GM12878 (cell line): ENCODE results near the gene PPIF. TPM values are rescaled to one million over a fixed set of nuclear protein-coding genes. Genes with fewer than 3 reads are reported as not detected.

Source experiments
- ATAC-seq: fragments of 200-7000 bp; cut with Tn5 transposase; 3 replicates; pipeline ENCODE4 v1.9.1; 2020; ENCODE audit warnings: mild to moderate bottlenecking, moderate library complexity
- BruUV-seq: library from RNA; stranded (reverse); fragments of 400-500 nt; replicated peaks from 2 replicates; lab custom pipeline; 2021; lab: Mats Ljungman, UMichigan
- CTCF ChIA-PET: fragments of 300-600 bp; sonication (Branson Sonifier 250); formaldehyde crosslinking; extraction: SDS; loops from one replicate; lab custom pipeline; 2021; ENCODE audit warnings: inconsistent platforms; lab: Yijun Ruan, JAX
- POLR2A ChIA-PET: fragments of 350-600 bp; formaldehyde crosslinking; extraction: SDS; loops from one replicate; lab custom pipeline; 2021; ENCODE audit warnings: inconsistent platforms; lab: Charles Lee
- RAD21 ChIA-PET: fragments of 300-600 bp; sonication (Branson Sonifier 250); formaldehyde crosslinking; loops from one replicate; lab custom pipeline; 2023; ENCODE audit warnings: antibody characterized with exemption; ENCODE audit not compliant: unreplicated experiment; lab: Charles Lee
- SMC1A ChIA-PET: fragments of 300-600 bp; sonication (Branson Sonifier 250); formaldehyde crosslinking; loops from one replicate; lab custom pipeline; 2023; ENCODE audit not compliant: unreplicated experiment, uncharacterized antibody; lab: Charles Lee
- DNase-seq: peaks from one replicate; pipeline ENCODE4 v3.0.0-alpha.2; 2011; ENCODE audit warnings: low read depth, low spot score
- FAIRE-seq: peaks from 3 replicates; lab custom pipeline; 2011; peaks lifted over from hg19 to GRCh38; lab: Jason Lieb, UNC
- H2AFZ ChIP-seq: 2 replicates; pipeline ENCODE4 v1.6.0; 2011; ENCODE audit warnings: low read depth, low read length, control low read depth; ENCODE audit not compliant: control insufficient read depth
- H3K27ac ChIP-seq: 2 replicates; pipeline ENCODE4 v1.5.1; 2011; ENCODE audit warnings: control low read depth; ENCODE audit not compliant: control insufficient read depth, insufficient read depth
- H3K27me3 ChIP-seq, 2 experiments: replicated peaks in 1 of 2; 2 replicates each; pipeline versions ENCODE4 v1.6.0 to v1.6.1; 2011; ENCODE audit warnings: low read length in 1 of 2; ENCODE audit not compliant: control insufficient read depth in 2 of 2, insufficient read depth in 2 of 2
- H3K36me3 ChIP-seq, 2 experiments: 2 replicates each; pipeline ENCODE4 v1.5.1; 2011; ENCODE audit warnings: low read length in 1 of 2; ENCODE audit not compliant: control insufficient read depth in 2 of 2, insufficient read depth in 2 of 2
- H3K4me1 ChIP-seq: 2 replicates; pipeline ENCODE4 v1.6.1; 2011; ENCODE audit warnings: mild to moderate bottlenecking, low read length, moderate library complexity, mixed read lengths; ENCODE audit not compliant: control insufficient read depth, insufficient read depth
- H3K4me2 ChIP-seq: 2 replicates; pipeline ENCODE4 v1.6.0; 2011; ENCODE audit warnings: control low read depth; ENCODE audit not compliant: control insufficient read depth, insufficient read depth
- H3K4me3 ChIP-seq: fragments of 200-600 bp; sonication (generic); 2 replicates; pipeline ENCODE4 v1.5.1; 2016
- H3K79me2 ChIP-seq: 2 replicates; pipeline ENCODE4 v1.6.0; 2011; ENCODE audit warnings: low read length; ENCODE audit not compliant: control insufficient read depth, insufficient read depth
- H3K9ac ChIP-seq: 2 replicates; pipeline ENCODE4 v1.8.0; 2011; ENCODE audit warnings: low read length, control low read depth, mixed read lengths; ENCODE audit not compliant: control insufficient read depth, insufficient read depth
- H3K9me3 ChIP-seq: replicated peaks from 3 replicates; pipeline ENCODE4 v1.5.1; 2011; ENCODE audit warnings: mild to moderate bottlenecking, low read length; ENCODE audit not compliant: control insufficient read depth, insufficient read depth
- H4K20me1 ChIP-seq: 2 replicates; pipeline ENCODE4 v1.6.0; 2011; ENCODE audit not compliant: control insufficient read depth, insufficient read depth
- ASH2L ChIP-seq: fragments of 300-600, 200-600 bp; sonication (generic); IDR thresholded peaks from 2 replicates; pipeline ENCODE4 v1.6.1; 2017; ENCODE audit warnings: low read depth, mild to moderate bottlenecking, borderline replicate concordance
- BCL11A ChIP-seq: IDR thresholded peaks from 2 replicates; pipeline ENCODE4 v1.6.1; 2011; ENCODE audit warnings: low read depth, low read length
- CREB1 ChIP-seq: IDR thresholded peaks from 2 replicates; pipeline ENCODE4 v1.6.1; 2012; ENCODE audit warnings: low read depth, mild to moderate bottlenecking, inconsistent platforms
- GABPA ChIP-seq: IDR thresholded peaks from 2 replicates; pipeline ENCODE4 v1.6.1; 2014; ENCODE audit warnings: antibody characterized with exemption, low read depth, mild to moderate bottlenecking, inconsistent platforms
- NBN ChIP-seq: fragments of 450-650 bp; IDR thresholded peaks from 2 replicates; pipeline ENCODE4 v1.6.1; 2016
- RAD21 ChIP-seq: IDR thresholded peaks from 2 replicates; pipeline ENCODE4 v1.6.1; 2011; ENCODE audit warnings: mild to moderate bottlenecking, low read depth, low read length, moderate library complexity; ENCODE audit not compliant: insufficient read depth
- SPI1 ChIP-seq: IDR thresholded peaks from 2 replicates; pipeline ENCODE4 v1.6.1; 2011; ENCODE audit warnings: low read depth, mild to moderate bottlenecking, low read length, moderate library complexity, borderline replicate concordance; ENCODE audit not compliant: insufficient read depth
- SRF ChIP-seq, 2 experiments: IDR thresholded peaks; 2 replicates each; pipeline ENCODE4 v1.6.1; 2011; ENCODE audit warnings: low read depth in 2 of 2, low read length in 2 of 2, mild to moderate bottlenecking in 1 of 2, moderate library complexity in 1 of 2
- TBL1XR1 ChIP-seq: IDR thresholded peaks from 2 replicates; pipeline ENCODE4 v1.6.1; 2012; ENCODE audit warnings: low read depth, low read length, improper control_type of control experiment
- ZBTB33 ChIP-seq: fragments of 450-650 bp; IDR thresholded peaks from 2 replicates; pipeline ENCODE4 v1.6.1; 2017; ENCODE audit warnings: mild to moderate bottlenecking
- ZBTB40 ChIP-seq: fragments of 450-650 bp; IDR thresholded peaks from 2 replicates; pipeline ENCODE4 v1.6.1; 2016; ENCODE audit warnings: mild to moderate bottlenecking, moderate library complexity, borderline replicate concordance
- WGBS: methylation state at CpG from one replicate; pipeline ENCODE4 v1.1.6; 2016; ENCODE audit warnings: low lambda C conversion rate; ENCODE audit not compliant: insufficient replicate concordance, insufficient coverage; ENCODE audit errors: missing lambda C conversion rate; 5-methylcytosine and 5-hydroxymethylcytosine counted together
- in situ Hi-C: fragments of 300-500 bp; cut with MboI; formaldehyde crosslinking; loops from 9 replicates; pipeline ENCODE4 v1.14.3; 2018; ENCODE audit warnings: mixed read lengths
- intact Hi-C: fragments of 100-400 bp; cut with micrococcal nuclease; formaldehyde crosslinking; loops from one replicate; pipeline ENCODE4 v1.14.2; 2022; ENCODE audit not compliant: unreplicated experiment
- polyA plus RNA-seq, 11 experiments: library from polyadenylated mRNA; depleted of rRNA in 4 of 11; unstranded in 6 of 11; stranded (reverse) in 5 of 11; fragments of >200 nt; fragmentation: Nextera tagmentation in 4 of 11; fragmentation: Illumina TruSeq in 1 of 11; extraction: Ambion mirVana in 4 of 11; extraction: Trizol in 1 of 11; gene quantifications; 1 replicate in 1 of 11; 2 replicates in 10 of 11; pipeline versions ENCODE4 v1.2.1 to v1.2.3, GENCODE V29; 2011 to 2016; ENCODE audit warnings: inconsistent platforms in 2 of 11, missing spikeins in 2 of 11, low read depth in 1 of 11
- total RNA-seq, 4 experiments: library from RNA; depleted of rRNA in 3 of 4; stranded (reverse); fragments of >200 nt in 3 of 4; fragmentation: Illumina TruSeq in 1 of 4; extraction: Trizol in 1 of 4; gene quantifications; 2 replicates each; pipeline versions ENCODE4 v1.2.1 to v1.2.3, GENCODE V29; 2013 to 2021
- TF ChIP-seq, protein P1 (sequence below): fragments of 450-650 bp; IDR thresholded peaks from 2 replicates; pipeline ENCODE4 v1.6.1; 2018; ENCODE audit warnings: borderline replicate concordance, mild to moderate bottlenecking; ENCODE audit not compliant: partially characterized antibody
- TF ChIP-seq, protein P2 (sequence below): IDR thresholded peaks from 2 replicates; pipeline ENCODE4 v1.6.1; 2012; ENCODE audit warnings: low read length, inconsistent platforms

PPIF gene
- total and polyA plus RNA-seq, 10 of the 15 experiments (the other 5 are each of a cell fraction or from before 2014, with no cell fraction given), result 28.8 to 180 (median 128) TPM

GRCh38 chr10:79401015-79401921 is 54.0 kb downstream of the PPIF start:
- in situ Hi-C loops, result no loop called here
- no peak overlapping the region for H2AFZ ChIP-seq
- no peak overlapping the region for H3K4me3 ChIP-seq
- H3K27ac ChIP-seq, result no peak overlapping the region
- DNase-seq (no peak), FAIRE-seq (no peak), ATAC-seq (no peak)
- ChIA-PET POLR2A (no interaction called here), CTCF (interaction anchor here (0.6 to 2.1 kb wide), 4 partner anchors 18 to 87 kb away, joined by 3 to 6 read pairs (median 4); no protein-coding TSS in a partner anchor), RAD21 (interaction anchor here (0.6 kb wide), 1 partner anchor 742 kb away, joined by 3 read pairs; no protein-coding TSS in a partner anchor), SMC1A (no interaction called here)
- no peaks in the 10 kb centered on the region for H3K79me2 ChIP-seq
- no peaks in the 10 kb centered on the region; a peak in 3 of 4 replicates for H3K27me3 ChIP-seq
- H3K4me2 ChIP-seq, result no peak overlapping the region
- no peaks in the 10 kb centered on the region for H4K20me1 ChIP-seq
- 55% methylated on average over 23 of the region's 23 CpGs for WGBS
- no peaks in the 10 kb centered on the region for H3K36me3 ChIP-seq
- H3K9me3 ChIP-seq, result no peaks in the 10 kb centered on the region
- no peaks in the 10 kb centered on the region for H3K4me1 ChIP-seq
- H3K9ac ChIP-seq, result no peak overlapping the region
- BruUV-seq, result no TSS peak
- intact Hi-C loops, result no loop called here
- no peak for TF ChIP-seq NBN
- no peak for TF ChIP-seq RAD21
- no peak for TF ChIP-seq SRF (IDR thresholded peaks at IDR 0.05; ENCODE audit: low read depth in 2 of 2, low read length in 2 of 2)
- no peak for TF ChIP-seq ZBTB33
- no peak for TF ChIP-seq BCL11A
- no peak for TF ChIP-seq CREB1
- TF ChIP-seq, protein P1, sequence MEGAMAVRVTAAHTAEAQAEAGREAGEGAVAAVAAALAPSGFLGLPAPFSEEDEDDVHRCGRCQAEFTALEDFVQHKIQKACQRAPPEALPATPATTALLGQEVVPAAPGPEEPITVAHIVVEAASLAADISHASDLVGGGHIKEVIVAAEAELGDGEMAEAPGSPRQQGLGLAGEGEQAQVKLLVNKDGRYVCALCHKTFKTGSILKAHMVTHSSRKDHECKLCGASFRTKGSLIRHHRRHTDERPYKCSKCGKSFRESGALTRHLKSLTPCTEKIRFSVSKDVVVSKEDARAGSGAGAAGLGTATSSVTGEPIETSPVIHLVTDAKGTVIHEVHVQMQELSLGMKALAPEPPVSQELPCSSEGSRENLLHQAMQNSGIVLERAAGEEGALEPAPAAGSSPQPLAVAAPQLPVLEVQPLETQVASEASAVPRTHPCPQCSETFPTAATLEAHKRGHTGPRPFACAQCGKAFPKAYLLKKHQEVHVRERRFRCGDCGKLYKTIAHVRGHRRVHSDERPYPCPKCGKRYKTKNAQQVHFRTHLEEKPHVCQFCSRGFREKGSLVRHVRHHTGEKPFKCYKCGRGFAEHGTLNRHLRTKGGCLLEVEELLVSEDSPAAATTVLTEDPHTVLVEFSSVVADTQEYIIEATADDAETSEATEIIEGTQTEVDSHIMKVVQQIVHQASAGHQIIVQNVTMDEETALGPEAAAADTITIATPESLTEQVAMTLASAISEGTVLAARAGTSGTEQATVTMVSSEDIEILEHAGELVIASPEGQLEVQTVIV, result no peak
- TF ChIP-seq ZBTB40, result no peak
- TF ChIP-seq TBL1XR1, result no peak
- no peak for TF ChIP-seq ASH2L
- TF ChIP-seq, protein P2, sequence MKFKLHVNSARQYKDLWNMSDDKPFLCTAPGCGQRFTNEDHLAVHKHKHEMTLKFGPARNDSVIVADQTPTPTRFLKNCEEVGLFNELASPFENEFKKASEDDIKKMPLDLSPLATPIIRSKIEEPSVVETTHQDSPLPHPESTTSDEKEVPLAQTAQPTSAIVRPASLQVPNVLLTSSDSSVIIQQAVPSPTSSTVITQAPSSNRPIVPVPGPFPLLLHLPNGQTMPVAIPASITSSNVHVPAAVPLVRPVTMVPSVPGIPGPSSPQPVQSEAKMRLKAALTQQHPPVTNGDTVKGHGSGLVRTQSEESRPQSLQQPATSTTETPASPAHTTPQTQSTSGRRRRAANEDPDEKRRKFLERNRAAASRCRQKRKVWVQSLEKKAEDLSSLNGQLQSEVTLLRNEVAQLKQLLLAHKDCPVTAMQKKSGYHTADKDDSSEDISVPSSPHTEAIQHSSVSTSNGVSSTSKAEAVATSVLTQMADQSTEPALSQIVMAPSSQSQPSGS, result no peak
- TF ChIP-seq GABPA, result no peak
- TF ChIP-seq SPI1, result no peak
